ENCODE data around the gene NBAS.
"Not testable (repeated sequence)": the region's sequence is repeated elsewhere in the genome, so short reads cannot be mapped to it uniquely, and the experiment has no call there.

The NBAS gene

DNA sequence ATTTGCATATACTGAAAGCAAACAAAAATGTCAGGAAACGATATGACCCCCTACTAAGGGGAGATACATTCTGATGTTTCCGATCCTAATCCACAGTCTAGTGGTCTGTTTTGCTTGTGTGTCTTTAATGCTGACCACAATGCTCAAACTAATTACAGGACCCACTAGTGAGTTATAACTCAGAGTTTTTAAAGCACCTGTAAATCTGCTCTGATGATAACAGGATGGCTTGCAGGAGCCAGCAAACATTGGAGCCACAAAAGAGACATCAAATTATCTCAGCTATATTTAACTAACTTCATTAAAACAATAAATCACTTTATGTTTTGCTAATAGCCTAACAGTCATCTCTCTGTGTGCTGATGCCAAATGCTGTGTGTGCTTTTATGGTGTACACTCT, 300.3 kb downstream of the NBAS start:
- DNase-seq (ENCODE audit: low read depth): no peak

- DNase-seq (ENCODE audit: low read depth): no peak
Observed at GRCh38 chr2:15260196-15260595, 300.9 kb downstream of the NBAS start.

GRCh38 chr2:15259356-15259756, 301.8 kb downstream of the NBAS start:
- no peak for DNase-seq (ENCODE audit: low read depth)

GRCh38 chr2:15258385-15258784, 302.7 kb downstream of the NBAS start:
- DNase-seq (ENCODE audit: low read depth): not testable (repeated sequence)

- no peak for DNase-seq (ENCODE audit: low read depth)
Observed at GRCh38 chr2:15253835-15254286, 307.3 kb downstream of the NBAS start.

DNA sequence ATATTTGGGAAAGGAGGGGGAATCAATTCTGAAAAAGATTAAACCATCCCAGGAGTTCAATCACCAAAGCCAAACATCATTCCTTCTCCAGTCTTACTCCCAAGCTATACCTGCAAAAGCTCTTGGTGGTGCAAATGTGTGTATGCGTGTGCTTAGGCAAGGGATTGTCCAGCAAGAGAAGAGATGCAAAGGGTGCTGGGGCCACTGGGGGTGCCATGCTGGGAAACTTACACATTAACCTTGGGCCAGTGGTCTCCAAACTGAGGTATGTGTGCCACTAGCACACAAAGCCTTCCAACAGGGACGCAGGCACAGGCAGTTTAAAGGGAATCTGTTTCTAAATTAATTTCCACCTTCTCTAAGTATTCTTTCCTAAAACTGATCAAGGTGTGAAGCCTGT, 307.9 kb downstream of the NBAS start:
- no peak for DNase-seq (ENCODE audit: low read depth)

DNA sequence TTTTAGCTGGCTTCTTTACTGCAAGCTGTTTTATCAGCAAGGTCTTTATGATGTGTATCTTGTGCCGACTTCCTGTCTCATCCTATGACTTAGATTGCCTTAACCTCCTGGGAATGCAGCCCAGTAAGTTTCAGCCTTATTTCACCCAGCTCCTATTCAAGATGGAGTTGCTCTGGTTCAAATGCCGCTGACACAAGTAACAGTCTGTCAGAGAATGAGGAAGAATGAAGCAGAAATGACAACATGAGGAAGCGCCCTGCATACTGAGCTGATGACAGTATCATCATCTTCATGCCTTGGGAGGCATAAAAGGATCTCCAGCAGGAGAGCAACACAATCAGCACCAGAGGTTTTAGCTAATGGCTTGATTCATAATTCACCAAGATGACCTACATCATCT, 309.4 kb downstream of the NBAS start:
- DNase-seq (ENCODE audit: low read depth): peak; percentile 6

DNA sequence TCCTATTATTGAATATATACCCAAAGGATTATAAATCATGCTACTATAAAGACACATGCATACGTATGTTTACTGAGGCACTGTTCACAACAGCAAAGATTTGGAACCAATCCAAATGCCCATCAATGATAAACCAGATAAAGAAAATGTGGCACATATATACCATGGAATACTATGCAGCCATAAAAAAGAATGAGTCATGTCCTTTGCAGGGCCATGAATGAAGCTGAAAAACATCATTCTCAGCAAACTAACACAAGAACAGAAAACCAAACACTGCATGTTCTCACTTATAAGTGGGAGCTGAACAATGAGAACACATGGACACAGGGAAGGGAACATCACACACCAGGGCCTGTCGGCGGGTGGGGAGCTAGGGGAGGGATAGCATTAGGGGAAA, 310.2 kb downstream of the NBAS start:
- DNase-seq (ENCODE audit: low read depth): not testable (repeated sequence)

- no peak for DNase-seq (ENCODE audit: low read depth)
Observed at GRCh38 chr2:15246870-15247269, 314.3 kb downstream of the NBAS start.

DNA sequence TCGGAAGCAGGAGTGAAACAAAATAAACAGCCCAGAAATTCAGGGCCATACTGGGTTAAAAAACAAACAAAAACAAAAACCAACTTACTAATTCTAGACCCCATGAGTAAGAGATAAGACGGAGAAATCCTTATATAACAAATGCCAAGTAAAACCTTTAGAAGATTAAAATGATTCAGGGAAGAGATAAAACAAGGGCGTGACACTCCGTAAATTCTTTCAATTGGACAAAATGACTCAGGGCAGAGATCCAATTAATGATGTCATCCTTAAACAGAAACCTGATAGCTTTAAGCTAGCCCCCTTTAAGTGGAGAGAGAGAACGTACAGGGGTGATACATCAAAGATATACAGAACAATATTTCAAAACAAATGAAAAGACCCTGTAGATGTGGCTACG, 317.4 kb downstream of the NBAS start:
- peak; percentile 37 for DNase-seq (ENCODE audit: low read depth)

DNA sequence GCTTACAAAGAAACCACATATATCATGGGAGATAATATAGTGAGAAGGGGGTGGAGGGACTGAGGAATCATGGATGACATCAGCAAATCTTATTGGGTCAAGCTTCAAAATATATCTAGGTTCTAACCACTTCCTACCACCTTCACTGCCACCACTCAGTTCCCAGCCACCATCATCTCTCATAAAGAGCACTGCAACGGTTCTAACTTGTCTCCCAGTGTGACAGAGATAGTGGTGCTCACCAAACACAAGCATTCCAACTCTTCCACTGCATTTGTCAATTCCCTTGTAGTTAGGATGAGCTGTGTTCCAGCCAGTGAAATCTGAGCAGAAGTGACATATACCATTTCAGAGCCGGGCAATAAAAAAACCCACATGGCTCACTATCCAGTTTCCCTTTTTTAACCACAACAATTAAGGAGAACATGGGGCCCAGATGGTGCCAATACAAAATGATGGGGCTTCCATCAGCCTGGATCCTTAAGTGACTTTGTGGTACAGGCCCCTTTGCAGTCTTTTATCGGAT, 318.1 kb downstream of the NBAS start:
- peak; percentile 39 for DNase-seq (ENCODE audit: low read depth)

DNA sequence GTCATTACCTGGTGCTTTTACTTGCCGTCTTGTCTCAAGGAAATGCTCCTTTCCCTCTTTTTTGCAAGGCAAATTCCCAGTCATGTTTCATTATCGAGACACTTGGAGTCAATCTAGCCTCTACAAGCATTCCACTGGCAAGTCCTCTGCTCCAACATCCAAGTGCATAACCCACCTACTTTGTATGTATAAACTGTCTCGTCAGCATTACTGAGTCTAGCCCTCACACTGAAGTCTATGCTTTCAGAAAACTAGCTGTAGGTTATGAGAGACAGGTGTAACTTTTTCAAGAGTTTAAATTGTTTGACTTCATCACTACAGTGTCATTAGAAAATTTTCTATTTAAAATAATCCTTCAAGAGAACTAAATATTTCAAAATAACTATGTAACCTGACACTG, 319.2 kb downstream of the NBAS start:
- DNase-seq (ENCODE audit: low read depth): no peak

- DNase-seq (ENCODE audit: low read depth): no peak
Observed at GRCh38 chr2:15241201-15241600, 319.9 kb downstream of the NBAS start.

DNA sequence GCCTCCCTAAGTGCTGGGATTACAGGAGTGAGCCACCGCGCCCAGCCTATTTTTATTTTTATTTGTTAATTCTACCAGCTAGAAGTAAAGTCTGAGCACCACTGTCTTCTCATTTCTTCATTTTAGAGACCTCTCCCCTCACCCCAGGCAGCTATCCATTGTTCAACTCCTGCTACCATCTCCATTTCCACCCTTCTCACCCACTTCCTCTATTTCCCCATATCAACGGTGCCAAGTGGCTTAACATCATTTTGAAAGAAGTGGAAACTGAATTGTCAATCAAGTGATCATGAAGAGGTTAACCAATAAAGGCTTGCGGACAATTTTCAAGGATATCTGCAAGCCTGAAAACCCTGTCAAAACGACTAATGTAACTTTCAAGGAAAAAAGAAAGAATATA, 323.1 kb downstream of the NBAS start:
- no peak for DNase-seq (ENCODE audit: low read depth)

DNA sequence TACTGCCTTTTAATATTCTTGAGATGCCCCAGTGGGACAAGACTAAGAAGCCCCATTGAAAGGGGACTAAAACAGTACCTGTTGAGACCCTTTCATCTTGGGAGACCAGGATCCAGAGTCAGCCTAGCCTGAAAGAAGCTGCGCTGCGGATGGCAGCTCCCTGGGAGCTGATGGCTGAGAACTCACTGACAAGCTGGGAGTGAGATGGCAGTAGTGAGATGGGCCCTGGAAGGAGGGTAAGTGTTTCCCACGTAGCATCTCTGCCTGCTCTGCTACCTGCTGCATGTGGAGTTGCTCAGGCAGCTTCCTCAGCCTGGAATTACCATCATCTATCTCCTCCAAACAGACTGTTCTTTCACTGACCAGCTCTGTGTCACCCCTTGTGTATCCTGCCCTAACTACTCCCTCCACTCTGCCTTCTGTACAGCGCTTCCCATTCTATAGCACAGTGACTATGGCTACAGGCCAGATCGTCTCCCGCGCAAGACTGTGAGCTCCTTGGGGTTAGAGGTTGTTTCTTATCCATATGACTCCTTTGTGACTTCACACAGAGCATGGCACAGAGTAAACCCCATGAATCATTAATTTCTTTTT, 330.4 kb downstream of the NBAS start:
- DNase-seq (ENCODE audit: low read depth): no peak

- DNase-seq (ENCODE audit: low read depth): no peak
Observed at GRCh38 chr2:15226661-15227060, 334.5 kb downstream of the NBAS start.

- DNase-seq (ENCODE audit: low read depth): no peak
Observed at GRCh38 chr2:15225131-15225530, 336.0 kb downstream of the NBAS start.

DNA sequence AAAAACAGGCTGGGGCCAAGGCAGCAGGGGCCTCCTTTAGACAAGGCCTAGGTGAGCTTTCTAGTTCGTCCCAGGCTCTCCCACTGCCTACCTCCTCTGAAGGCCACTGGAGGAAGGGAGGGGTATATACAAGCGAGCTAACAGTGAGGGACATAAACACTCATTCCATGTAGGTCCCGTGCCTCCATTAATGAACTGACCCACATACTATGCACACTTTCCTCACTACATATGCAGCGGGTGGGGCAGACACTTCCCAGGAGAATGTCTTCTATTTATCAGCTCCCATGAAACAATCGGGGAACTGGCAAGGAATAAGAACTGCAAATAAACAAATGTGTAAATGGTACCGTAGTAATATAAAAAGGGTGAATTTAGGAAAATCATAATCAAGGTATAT, 336.5 kb downstream of the NBAS start:
- DNase-seq (ENCODE audit: low read depth): no peak

- DNase-seq (ENCODE audit: low read depth): peak; percentile 87
Observed at GRCh38 chr2:15223887-15224286, 337.2 kb downstream of the NBAS start.

DNA sequence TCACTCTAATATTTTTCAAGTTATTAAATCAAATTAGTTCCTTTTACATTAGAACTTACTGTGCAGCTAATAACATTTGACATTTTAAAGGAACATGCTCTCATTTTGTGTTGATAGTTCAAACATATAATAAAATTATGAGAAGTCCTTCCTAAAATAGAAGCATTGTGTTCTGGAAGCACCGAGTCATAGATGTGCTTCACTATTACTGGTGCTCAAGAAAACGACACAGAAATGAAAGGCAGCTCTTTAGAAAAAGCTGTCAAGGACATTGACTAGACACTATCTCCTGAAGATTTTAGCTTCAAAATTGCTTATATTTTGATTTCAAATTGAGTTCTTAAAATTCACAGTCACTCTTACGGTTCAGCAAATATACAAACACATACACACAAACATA, 338.3 kb downstream of the NBAS start:
- DNase-seq (ENCODE audit: low read depth): peak; percentile 4

DNA sequence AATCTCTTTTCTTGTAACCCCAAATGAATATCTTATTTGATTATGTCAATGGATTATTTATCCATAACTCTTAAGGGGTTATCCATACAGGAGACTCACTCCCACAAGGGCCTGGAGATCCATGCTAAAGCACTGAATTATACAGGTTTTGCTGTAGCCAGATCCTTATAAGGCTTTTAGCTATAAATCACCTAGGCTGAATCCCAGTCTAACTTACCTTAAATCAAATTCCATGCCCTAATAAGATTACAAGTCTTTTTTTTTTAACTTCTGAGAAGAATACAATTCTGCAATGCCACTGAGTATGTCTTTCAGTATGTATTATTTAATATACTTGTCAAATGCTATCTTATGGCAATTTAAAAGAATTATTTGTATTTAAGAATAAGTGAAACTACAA, 340.5 kb downstream of the NBAS start:
- DNase-seq (ENCODE audit: low read depth): no peak

DNA sequence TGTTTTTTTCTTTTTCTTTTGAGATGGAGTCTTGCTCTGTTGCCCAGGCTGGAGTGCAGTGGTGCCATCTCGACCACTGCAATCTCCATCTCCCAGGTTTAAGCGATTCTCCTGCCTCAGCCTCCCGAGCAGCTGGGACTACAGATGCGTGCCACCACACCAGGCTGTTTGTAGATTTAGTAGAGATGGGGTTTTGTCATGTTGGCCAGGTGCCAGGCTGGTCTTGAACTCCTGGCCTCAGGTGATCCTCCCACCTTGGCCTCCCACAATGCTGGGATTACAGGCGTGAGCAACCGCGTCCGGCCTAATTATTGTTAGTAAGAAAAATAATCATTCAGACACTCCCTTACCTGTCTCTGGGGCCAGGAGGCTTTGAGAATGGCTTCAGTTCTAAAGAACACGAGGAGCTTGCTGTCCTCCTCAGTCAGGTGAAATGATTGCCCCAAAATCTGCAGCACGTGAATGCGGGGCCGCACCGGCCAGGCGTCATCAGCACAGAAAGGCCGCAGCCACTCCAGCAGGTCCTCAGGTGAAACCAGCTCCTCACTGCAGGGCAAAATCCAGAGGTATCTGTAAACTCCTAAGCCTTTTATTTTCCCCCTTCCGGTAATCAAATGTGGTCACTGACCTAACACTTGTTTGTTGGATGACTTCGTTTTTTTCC, 342.6 kb downstream of the NBAS start:
- DNase-seq (ENCODE audit: low read depth): no peak

DNA sequence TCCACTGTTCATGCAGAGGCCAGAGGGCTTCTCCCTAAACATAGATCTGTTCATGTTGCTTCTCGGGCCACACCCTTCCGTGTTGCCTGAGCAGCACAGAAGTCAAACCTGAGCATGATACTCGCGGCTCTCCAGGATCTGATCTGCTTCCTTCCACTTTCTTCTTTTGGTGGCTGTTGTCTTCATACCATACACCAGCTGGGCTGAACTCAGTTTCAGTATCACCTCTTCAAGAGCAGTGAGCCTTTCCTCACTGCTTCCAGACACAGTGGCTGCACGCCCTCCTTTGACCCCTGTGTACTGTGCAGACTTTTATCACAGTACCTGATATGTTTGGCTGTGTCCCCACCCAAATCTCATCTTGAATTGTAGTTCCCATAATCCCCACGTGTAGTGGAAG, 348.9 kb downstream of the NBAS start:
- no peak for DNase-seq (ENCODE audit: low read depth)

DNA sequence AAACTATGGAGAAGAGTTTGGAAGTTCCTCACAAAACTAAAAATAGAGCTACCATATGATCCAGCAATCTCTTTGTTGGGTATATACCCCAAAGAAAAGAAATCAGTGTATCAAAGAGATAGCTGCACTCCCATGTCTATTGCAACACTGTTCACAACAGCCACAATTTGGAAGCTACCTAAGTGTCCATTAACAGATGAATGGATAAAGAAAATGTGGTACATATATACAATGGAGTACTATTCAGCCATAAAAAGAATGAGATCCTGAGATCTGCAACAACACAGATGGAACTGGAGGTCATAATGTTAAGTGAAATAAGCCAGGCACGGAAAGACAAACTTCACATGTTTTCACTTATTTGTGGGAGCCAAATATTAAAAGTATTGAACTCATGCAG, 350.6 kb downstream of the NBAS start:
- not testable (repeated sequence) for DNase-seq (ENCODE audit: low read depth)
